ENCODE results near the gene NNAT.

NNAT gene

GRCh38 chr20:37528446-37529213 lies 7.6 kb downstream of the NNAT start:
- Histone ChIP-seq H3K36me3 (no peaks in the 10 kb centered on the region), H3K9ac (peak overlapping the region; percentile 96), H3K27ac (peak overlapping the region; percentile 99), H4K20me1 (peaks cover 35% of the 10 kb centered on the region), H3K9me3 (no peaks in the 10 kb centered on the region), H3K27me3 (peaks cover 30% of the 10 kb centered on the region; the same call in 1 of the 2 replicates), H3K4me1 (peaks cover 42% of the 10 kb centered on the region), H3K4me2 (peak overlapping the region; percentile 99), H3K4me3 (peak overlapping the region; percentile 94)
- TF ChIP-seq Cebpa-rat (IDR thresholded peaks at IDR 0.05): no peak

GRCh38 chr20:37529214-37529967 lies 8.3 kb downstream of the NNAT start:
- Histone ChIP-seq H3K27me3 (peaks cover 25% of the 10 kb centered on the region; the same call in 1 of the 2 replicates), H3K9ac (no peak overlapping the region), H3K4me2 (no peak overlapping the region), H3K4me3 (no peak overlapping the region), H4K20me1 (peaks cover 27% of the 10 kb centered on the region), H3K9me3 (no peaks in the 10 kb centered on the region), H3K27ac (no peak overlapping the region), H3K36me3 (no peaks in the 10 kb centered on the region), H3K4me1 (peaks cover 50% of the 10 kb centered on the region)
- no peak for TF ChIP-seq Cebpa-rat (IDR thresholded peaks at IDR 0.05)

GRCh38 chr20:37529968-37530600 lies 9.0 kb downstream of the NNAT start:
- Histone ChIP-seq H3K27ac (no peak overlapping the region), H3K36me3 (no peaks in the 10 kb centered on the region), H4K20me1 (peaks cover 20% of the 10 kb centered on the region), H3K27me3 (peaks cover 18% of the 10 kb centered on the region; the same call in 1 of the 2 replicates), H3K4me1 (peaks cover 54% of the 10 kb centered on the region), H3K4me3 (no peak overlapping the region), H3K9ac (no peak overlapping the region), H3K9me3 (no peaks in the 10 kb centered on the region), H3K4me2 (no peak overlapping the region)
- no peak for TF ChIP-seq Cebpa-rat (IDR thresholded peaks at IDR 0.05)

- H3K27me3 ChIP-seq: peaks cover 12% of the 10 kb centered on the region; the same call in 1 of the 2 replicates
- H3K4me2 ChIP-seq: no peak overlapping the region
- no peak overlapping the region for H3K9ac ChIP-seq
- peaks cover 48% of the 10 kb centered on the region for H3K4me1 ChIP-seq
- H3K27ac ChIP-seq: no peak overlapping the region
- H4K20me1 ChIP-seq: peaks cover 14% of the 10 kb centered on the region
- no peak overlapping the region for H3K4me3 ChIP-seq
- no peaks in the 10 kb centered on the region for H3K36me3 ChIP-seq
- H3K9me3 ChIP-seq: no peaks in the 10 kb centered on the region
- TF ChIP-seq Cebpa-rat (IDR thresholded peaks at IDR 0.05): no peak
These were observed 9.6 kb downstream of the NNAT start for GRCh38 chr20:37530696-37531095.

- Histone ChIP-seq H3K9me3 (no peaks in the 10 kb centered on the region), H3K9ac (no peak overlapping the region), H3K27ac (no peak overlapping the region), H3K4me1 (peaks cover 36% of the 10 kb centered on the region), H4K20me1 (peaks cover 3% of the 10 kb centered on the region), H3K4me2 (no peak overlapping the region), H3K36me3 (no peaks in the 10 kb centered on the region), H3K27me3 (peaks cover 3% of the 10 kb centered on the region; the same call in 1 of the 2 replicates), H3K4me3 (no peak overlapping the region)
- no peak for TF ChIP-seq Cebpa-rat (IDR thresholded peaks at IDR 0.05)
These were observed 10.8 kb downstream of the NNAT start for GRCh38 chr20:37531856-37532255.

- TF ChIP-seq Cebpa-rat (IDR thresholded peaks at IDR 0.05): 0 out of 2 replicates have a peak, but pooled peaks have one; percentile 7
- Histone ChIP-seq H3K36me3 (no peaks in the 10 kb centered on the region), H3K9ac (peak overlapping the region; percentile 25; the same call in 1 of the 2 replicates), H3K4me3 (no peak overlapping the region), H3K4me2 (peak overlapping the region; percentile 62), H4K20me1 (no peaks in the 10 kb centered on the region), H3K27me3 (no peaks in the 10 kb centered on the region), H3K9me3 (no peaks in the 10 kb centered on the region), H3K27ac (no peak overlapping the region), H3K4me1 (peaks cover 34% of the 10 kb centered on the region)
These were observed 12.2 kb downstream of the NNAT start for GRCh38 chr20:37533154-37533715.

GRCh38 chr20:37534401-37535157 lies 13.5 kb downstream of the NNAT start:
- Histone ChIP-seq H3K4me3 (no peak overlapping the region), H3K9ac (no peak overlapping the region), H3K27ac (no peak overlapping the region), H3K4me1 (peaks cover 25% of the 10 kb centered on the region), H3K36me3 (no peaks in the 10 kb centered on the region), H4K20me1 (no peaks in the 10 kb centered on the region), H3K27me3 (no peaks in the 10 kb centered on the region), H3K4me2 (peak overlapping the region; percentile 11; the same call in 1 of the 2 replicates), H3K9me3 (no peaks in the 10 kb centered on the region)
- no peak for TF ChIP-seq Cebpa-rat (IDR thresholded peaks at IDR 0.05)

GRCh38 chr20:37535443-37536132 lies 14.5 kb downstream of the NNAT start:
- Histone ChIP-seq H3K9ac (no peak overlapping the region), H3K36me3 (no peaks in the 10 kb centered on the region), H3K9me3 (no peaks in the 10 kb centered on the region), H3K4me3 (no peak overlapping the region), H3K27me3 (no peaks in the 10 kb centered on the region), H4K20me1 (no peaks in the 10 kb centered on the region), H3K4me1 (peaks cover 32% of the 10 kb centered on the region), H3K4me2 (no peak overlapping the region), H3K27ac (no peak overlapping the region)
- no peak for TF ChIP-seq Cebpa-rat (IDR thresholded peaks at IDR 0.05)

Measured in BLaER1 (cell line).